Measurements from ENCODE around the gene MROH2B.

MROH2B gene

GRCh38 chr5:41093803-41094202 is 22.7 kb upstream of the MROH2B start:
- Histone ChIP-seq H3K27me3 (replicated peaks; ENCODE audit: control insufficient read depth, insufficient read depth, low read length) (no peaks in the 10 kb centered on the region), H3K4me3 (replicated peaks; ENCODE audit: low read depth, low read length) (no peak overlapping the region), H3K36me3 (ENCODE audit: control insufficient read depth, insufficient read depth, low read length) (no peaks in the 10 kb centered on the region)
- TF ChIP-seq, protein P1, sequence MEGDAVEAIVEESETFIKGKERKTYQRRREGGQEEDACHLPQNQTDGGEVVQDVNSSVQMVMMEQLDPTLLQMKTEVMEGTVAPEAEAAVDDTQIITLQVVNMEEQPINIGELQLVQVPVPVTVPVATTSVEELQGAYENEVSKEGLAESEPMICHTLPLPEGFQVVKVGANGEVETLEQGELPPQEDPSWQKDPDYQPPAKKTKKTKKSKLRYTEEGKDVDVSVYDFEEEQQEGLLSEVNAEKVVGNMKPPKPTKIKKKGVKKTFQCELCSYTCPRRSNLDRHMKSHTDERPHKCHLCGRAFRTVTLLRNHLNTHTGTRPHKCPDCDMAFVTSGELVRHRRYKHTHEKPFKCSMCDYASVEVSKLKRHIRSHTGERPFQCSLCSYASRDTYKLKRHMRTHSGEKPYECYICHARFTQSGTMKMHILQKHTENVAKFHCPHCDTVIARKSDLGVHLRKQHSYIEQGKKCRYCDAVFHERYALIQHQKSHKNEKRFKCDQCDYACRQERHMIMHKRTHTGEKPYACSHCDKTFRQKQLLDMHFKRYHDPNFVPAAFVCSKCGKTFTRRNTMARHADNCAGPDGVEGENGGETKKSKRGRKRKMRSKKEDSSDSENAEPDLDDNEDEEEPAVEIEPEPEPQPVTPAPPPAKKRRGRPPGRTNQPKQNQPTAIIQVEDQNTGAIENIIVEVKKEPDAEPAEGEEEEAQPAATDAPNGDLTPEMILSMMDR (IDR thresholded peaks at IDR 0.05; ENCODE audit: insufficient read depth, low read length, poor library complexity, severe bottlenecking), result no peak
- DNase-seq (ENCODE audit: extremely low read depth, insufficient read length), result no peak

GRCh38 chr5:41087461-41087860 is 16.3 kb upstream of the MROH2B start:
- TF ChIP-seq, protein P1 (IDR thresholded peaks at IDR 0.05; ENCODE audit: insufficient read depth, low read length, poor library complexity, severe bottlenecking), result no peak

DNA sequence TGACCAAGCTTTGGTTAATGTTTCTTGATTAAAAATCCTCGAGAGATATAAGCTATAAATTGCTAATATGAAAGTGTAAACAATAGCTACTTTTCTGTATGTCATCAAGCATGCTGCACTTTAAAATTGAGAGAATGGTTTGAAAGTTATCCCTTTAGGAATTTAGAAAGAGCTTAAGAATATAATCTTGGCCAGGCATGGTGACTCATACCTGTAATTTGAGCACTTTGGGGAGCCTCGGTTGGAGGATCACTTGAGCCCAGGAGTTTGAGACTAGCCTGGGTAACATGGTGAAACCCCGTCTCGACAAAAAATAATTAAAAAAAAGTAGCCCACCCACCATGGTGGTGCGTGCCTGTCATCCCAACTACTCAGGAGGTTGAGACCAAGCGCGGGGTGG is 12.2 kb upstream of the MROH2B start:
- H3K27me3 ChIP-seq (replicated peaks; ENCODE audit: control insufficient read depth, insufficient read depth, low read length), result no peaks in the 10 kb centered on the region
- no peak for DNase-seq (ENCODE audit: extremely low read depth, insufficient read length)
- TF ChIP-seq, protein P1 (IDR thresholded peaks at IDR 0.05; ENCODE audit: insufficient read depth, low read length, poor library complexity, severe bottlenecking), result no peak
- H3K36me3 ChIP-seq (ENCODE audit: control insufficient read depth, insufficient read depth, low read length), result no peaks in the 10 kb centered on the region
- H3K4me3 ChIP-seq (replicated peaks; ENCODE audit: low read depth, low read length), result no peak overlapping the region

More at GRCh38 chr5:41087461-41087860, 16.3 kb upstream of the MROH2B start:
- H3K36me3 ChIP-seq (ENCODE audit: control insufficient read depth, insufficient read depth, low read length), result no peaks in the 10 kb centered on the region
- H3K27me3 ChIP-seq (replicated peaks; ENCODE audit: control insufficient read depth, insufficient read depth, low read length), result no peaks in the 10 kb centered on the region
- no peak for DNase-seq (ENCODE audit: extremely low read depth, insufficient read length)
- no peak overlapping the region for H3K4me3 ChIP-seq (replicated peaks; ENCODE audit: low read depth, low read length)

GRCh38 chr5:41071975-41072374 is 833 bp upstream of the MROH2B start:
- TF ChIP-seq, protein P1 (IDR thresholded peaks at IDR 0.05; ENCODE audit: insufficient read depth, low read length, poor library complexity, severe bottlenecking), result no peak
- Histone ChIP-seq H3K27me3 (replicated peaks; ENCODE audit: control insufficient read depth, insufficient read depth, low read length) (no peaks in the 10 kb centered on the region), H3K4me3 (replicated peaks; ENCODE audit: low read depth, low read length) (no peak overlapping the region), H3K36me3 (ENCODE audit: control insufficient read depth, insufficient read depth, low read length) (no peaks in the 10 kb centered on the region)
- DNase-seq (ENCODE audit: extremely low read depth, insufficient read length), result no peak

- Histone ChIP-seq H3K27me3 (replicated peaks; ENCODE audit: control insufficient read depth, insufficient read depth, low read length) (no peaks in the 10 kb centered on the region), H3K36me3 (ENCODE audit: control insufficient read depth, insufficient read depth, low read length) (no peaks in the 10 kb centered on the region), H3K4me3 (replicated peaks; ENCODE audit: low read depth, low read length) (no peak overlapping the region)
- DNase-seq (ENCODE audit: extremely low read depth, insufficient read length), result no peak
- TF ChIP-seq, protein P1 (IDR thresholded peaks at IDR 0.05; ENCODE audit: insufficient read depth, low read length, poor library complexity, severe bottlenecking), result no peak
Observed at GRCh38 chr5:41067714-41068568, 3.2 kb downstream of the MROH2B start.
